Endodermal cell (in vitro differentiated cells): ENCODE results near the gene SYPL2. TPM values are rescaled to one million over a fixed set of nuclear protein-coding genes. Genes with fewer than 3 reads are reported as not detected.

Source experiments
- DNase-seq: peaks from one replicate; pipeline ENCODE4 v3.0.0-alpha.2; 2017
- H3K27ac ChIP-seq: 2 replicates; pipeline ENCODE4 v1.5.1; 2013; ENCODE audit warnings: mild to moderate bottlenecking, low read depth, low read length, moderate library complexity
- H3K27me3 ChIP-seq: 2 replicates; pipeline ENCODE4 v1.6.1; 2013; ENCODE audit warnings: mild to moderate bottlenecking, low read length, moderate library complexity; ENCODE audit not compliant: insufficient read depth, control insufficient read depth, poor library complexity, severe bottlenecking
- H3K36me3 ChIP-seq: 2 replicates; pipeline ENCODE4 v1.7.0; 2013; ENCODE audit warnings: mild to moderate bottlenecking, low read length, moderate library complexity; ENCODE audit not compliant: control insufficient read depth, insufficient read depth
- H3K4me1 ChIP-seq: one replicate; pipeline ENCODE4 v1.7.0; 2013; ENCODE audit warnings: low read length; ENCODE audit not compliant: control insufficient read depth, insufficient read depth
- H3K4me3 ChIP-seq: 2 replicates; pipeline ENCODE4 v1.5.1; 2013; ENCODE audit warnings: mild to moderate bottlenecking, low read length, moderate library complexity
- H3K9ac ChIP-seq: 2 replicates; pipeline ENCODE4 v1.6.1; 2013; ENCODE audit warnings: mild to moderate bottlenecking, low read length, moderate library complexity; ENCODE audit not compliant: poor library complexity, severe bottlenecking; ENCODE audit errors: extremely low read depth
- H3K9me3 ChIP-seq: 2 replicates; pipeline ENCODE4 v1.6.1; 2013; ENCODE audit warnings: mild to moderate bottlenecking, low read length, moderate library complexity; ENCODE audit not compliant: control insufficient read depth
- H3K27ac Mint-ChIP-seq: 2 replicates; pipeline ENCODE4 v1.8.0; 2020; ENCODE audit warnings: mixed read lengths
- H3K27me3 Mint-ChIP-seq: 2 replicates; pipeline ENCODE4 v1.8.0; 2021; ENCODE audit warnings: mild to moderate bottlenecking, mixed read lengths; ENCODE audit not compliant: insufficient read depth
- H3K36me3 Mint-ChIP-seq: 2 replicates; pipeline ENCODE4 v1.8.0; 2020; ENCODE audit warnings: low read depth, mixed read lengths
- H3K4me1 Mint-ChIP-seq: 2 replicates; pipeline ENCODE4 v1.8.0; 2020; ENCODE audit warnings: mixed read lengths
- H3K4me3 Mint-ChIP-seq: 2 replicates; pipeline ENCODE4 v1.8.0; 2020; ENCODE audit warnings: mild to moderate bottlenecking, moderate library complexity, mixed read lengths
- H3K9me3 Mint-ChIP-seq: 2 replicates; pipeline ENCODE4 v1.8.0; 2020; ENCODE audit warnings: mild to moderate bottlenecking, mixed read lengths
- WGBS, 2 experiments: methylation state at CpG; one replicate each; pipeline versions ENCODE4 v1.1.5 to v1.1.7; 2013; ENCODE audit warnings: missing lambda C conversion rate in 2 of 2, mixed read lengths in 1 of 2; ENCODE audit not compliant: insufficient coverage in 1 of 2, insufficient read length in 1 of 2; 5-methylcytosine and 5-hydroxymethylcytosine counted together
- total RNA-seq, 2 donors: library from RNA; stranded (reverse); fragmentation: NEBNext Ultra II Directional in 1 of 2; extraction: Animal tissue kit (Norgen Biotek cat#: 25700) in 1 of 2; gene quantifications; 2 replicates in 1 of 2; 3 replicates in 1 of 2; pipeline ENCODE4 v1.2.1, GENCODE V29; 2021
- TF ChIP-seq, protein P1 (sequence below): fragments of 200-600 bp; sonication (generic); conservative IDR thresholded peaks from 2 replicates; pipeline ENCODE4 v1.5.0; 2021; ENCODE audit warnings: antibody characterized with exemption, mild to moderate bottlenecking

Gene SYPL2
- total RNA-seq, 2 donors from 2014 or later = 0.64 TPM; not detected in 1

DNA sequence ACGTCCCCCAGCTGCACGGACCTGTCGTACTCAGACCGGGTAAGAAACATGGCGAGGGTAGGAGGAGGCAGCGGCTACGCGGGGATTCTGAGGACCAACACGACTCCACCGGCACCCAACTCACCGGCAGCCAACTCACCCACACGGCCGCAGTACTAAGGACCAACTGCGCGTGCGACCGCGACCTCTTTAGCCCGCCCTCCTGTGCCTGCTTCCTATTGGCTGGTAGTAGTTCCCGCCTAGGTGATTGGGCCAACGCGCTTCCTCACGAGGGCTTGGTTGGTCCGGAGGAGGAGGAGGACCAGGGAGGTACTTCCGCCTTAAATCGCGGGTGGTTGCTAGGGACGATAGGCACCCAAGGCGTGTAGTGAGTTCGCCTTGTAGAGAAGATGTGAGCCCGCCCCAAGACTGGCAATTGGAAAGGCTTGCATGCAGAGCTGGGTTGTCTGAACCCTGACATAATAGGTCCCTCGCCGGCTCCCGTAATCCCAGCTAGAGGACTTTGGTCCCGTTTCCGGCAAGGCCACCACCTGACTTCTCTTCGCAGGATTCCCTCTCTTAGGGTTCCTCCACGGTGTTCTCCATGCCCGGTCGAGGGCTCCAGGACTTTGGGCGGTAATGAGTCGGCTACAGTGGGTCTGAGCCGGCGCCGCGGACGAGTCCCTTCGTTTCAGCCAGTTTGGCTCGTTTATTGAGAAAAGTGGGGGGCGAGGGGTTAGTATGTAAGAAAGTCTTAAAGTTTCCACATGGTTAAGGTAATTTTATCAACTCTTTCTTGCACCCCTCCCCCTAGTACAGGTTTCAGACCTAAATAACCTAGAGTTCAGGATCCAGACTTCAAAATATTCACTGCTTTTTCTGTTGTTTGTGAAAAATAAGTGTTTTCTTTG, 39.8 kb upstream of the SYPL2 start, which contains the start of gene PSMA5:
TSS of gene PSMA5 (minus strand) at position 168 of the 890 bp plus-strand sequence. CDS start at position 50, 118 bp downstream.
- Mint-ChIP-seq H3K9me3 (no peaks in the 10 kb centered on the region), H3K36me3 (no peaks in the 10 kb centered on the region), H3K4me3 (peak within 1 kb of the TSS; percentile 87), H3K27ac (peak within 1 kb of the TSS; percentile 95), H3K4me1 (peaks cover 14% of the 10 kb centered on the region), H3K27me3 (no peaks in the 10 kb centered on the region)
- Histone ChIP-seq H3K9me3 (no peaks in the 10 kb centered on the region), H3K27me3 (no peaks in the 10 kb centered on the region), H3K4me1 (no peaks in the 10 kb centered on the region), H3K27ac (peak within 1 kb of the TSS; percentile 42), H3K4me3 (peak within 1 kb of the TSS; percentile 90), H3K36me3 (peaks cover 6% of the 10 kb centered on the region), H3K9ac (peak within 1 kb of the TSS; percentile 72)
- TF ChIP-seq, protein P1, sequence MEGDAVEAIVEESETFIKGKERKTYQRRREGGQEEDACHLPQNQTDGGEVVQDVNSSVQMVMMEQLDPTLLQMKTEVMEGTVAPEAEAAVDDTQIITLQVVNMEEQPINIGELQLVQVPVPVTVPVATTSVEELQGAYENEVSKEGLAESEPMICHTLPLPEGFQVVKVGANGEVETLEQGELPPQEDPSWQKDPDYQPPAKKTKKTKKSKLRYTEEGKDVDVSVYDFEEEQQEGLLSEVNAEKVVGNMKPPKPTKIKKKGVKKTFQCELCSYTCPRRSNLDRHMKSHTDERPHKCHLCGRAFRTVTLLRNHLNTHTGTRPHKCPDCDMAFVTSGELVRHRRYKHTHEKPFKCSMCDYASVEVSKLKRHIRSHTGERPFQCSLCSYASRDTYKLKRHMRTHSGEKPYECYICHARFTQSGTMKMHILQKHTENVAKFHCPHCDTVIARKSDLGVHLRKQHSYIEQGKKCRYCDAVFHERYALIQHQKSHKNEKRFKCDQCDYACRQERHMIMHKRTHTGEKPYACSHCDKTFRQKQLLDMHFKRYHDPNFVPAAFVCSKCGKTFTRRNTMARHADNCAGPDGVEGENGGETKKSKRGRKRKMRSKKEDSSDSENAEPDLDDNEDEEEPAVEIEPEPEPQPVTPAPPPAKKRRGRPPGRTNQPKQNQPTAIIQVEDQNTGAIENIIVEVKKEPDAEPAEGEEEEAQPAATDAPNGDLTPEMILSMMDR = no peak
- WGBS, 2 experiments = 0% methylated on average over 7 to 49 of the region's 50 CpGs
- DNase-seq = peak; percentile 98

DNA sequence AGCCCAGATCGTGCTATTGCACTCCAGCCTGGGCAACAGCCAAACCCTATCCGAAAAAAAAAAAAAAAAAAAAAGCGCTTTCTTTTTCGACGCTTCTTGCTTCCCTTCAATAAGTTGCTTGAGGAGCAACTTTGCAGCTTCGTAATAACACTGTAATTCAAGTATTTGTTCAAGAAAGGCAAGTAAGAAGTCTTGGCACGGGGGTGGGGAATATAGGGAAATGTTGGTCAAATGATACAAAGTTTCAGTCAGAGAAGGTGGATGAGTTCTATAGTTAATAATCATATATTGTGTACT, 39.2 kb upstream of the SYPL2 start:
- peak overlapping the region; percentile 90 for H3K4me3 ChIP-seq
- TF ChIP-seq, protein P1 = no peak
- H3K4me3 Mint-ChIP-seq = peak overlapping the region; percentile 87
- H3K27ac ChIP-seq = no peak overlapping the region
- H3K4me1 Mint-ChIP-seq = peaks cover 14% of the 10 kb centered on the region
- no peaks in the 10 kb centered on the region for H3K9me3 Mint-ChIP-seq
- peak overlapping the region; percentile 50 for H3K9ac ChIP-seq
- 10 to 28% methylated on average over 4 to 7 of the region's 7 CpGs for WGBS, 2 experiments
- peak overlapping the region; percentile 95 for H3K27ac Mint-ChIP-seq
- H3K4me1 ChIP-seq = no peaks in the 10 kb centered on the region
- no peaks in the 10 kb centered on the region for H3K36me3 Mint-ChIP-seq
- no peaks in the 10 kb centered on the region for H3K27me3 ChIP-seq
- no peaks in the 10 kb centered on the region for H3K9me3 ChIP-seq
- H3K36me3 ChIP-seq = peaks cover 5% of the 10 kb centered on the region
- no peak for DNase-seq
- no peaks in the 10 kb centered on the region for H3K27me3 Mint-ChIP-seq

DNA sequence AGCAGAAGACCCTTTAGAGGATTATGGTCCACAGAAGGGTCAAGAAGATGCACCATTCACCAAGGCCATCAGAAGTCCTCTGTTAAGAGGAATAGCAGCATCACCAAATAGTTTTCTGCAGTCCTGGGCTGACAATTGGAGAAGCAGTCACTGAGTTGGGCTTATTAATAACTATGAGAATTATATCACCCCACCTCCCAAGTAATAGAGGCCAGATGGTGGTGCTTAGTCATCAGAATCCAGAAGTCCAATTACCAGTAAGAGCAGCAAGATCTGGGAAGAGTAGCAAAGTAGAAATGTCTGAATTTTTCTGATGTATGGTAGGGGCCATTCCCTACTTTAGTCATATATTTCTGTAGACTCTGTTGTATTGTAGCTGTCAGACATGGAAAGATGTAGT, 34.0 kb upstream of the SYPL2 start:
- Histone ChIP-seq H3K4me3 (no peak overlapping the region), H3K9me3 (peaks cover 7% of the 10 kb centered on the region), H3K27ac (no peak overlapping the region), H3K36me3 (no peaks in the 10 kb centered on the region), H3K9ac (no peak overlapping the region), H3K4me1 (no peaks in the 10 kb centered on the region), H3K27me3 (no peaks in the 10 kb centered on the region)
- H3K4me3 Mint-ChIP-seq = no peak overlapping the region
- TF ChIP-seq, protein P1 = no peak
- no peak overlapping the region for H3K27ac Mint-ChIP-seq
- H3K36me3 Mint-ChIP-seq = no peaks in the 10 kb centered on the region
- H3K4me1 Mint-ChIP-seq = peaks cover 5% of the 10 kb centered on the region
- H3K27me3 Mint-ChIP-seq = no peaks in the 10 kb centered on the region
- peaks cover 21% of the 10 kb centered on the region for H3K9me3 Mint-ChIP-seq
- no peak for DNase-seq
